Hematopoietic multipotent progenitor cell treated with erythropoietin and hydrocortisone succinate and interleukin-3 and kit ligand, for 4 days (in vitro differentiated cells): ENCODE results near the gene ACP7.
"Not testable (repeated sequence)": the region's sequence is repeated elsewhere in the genome, so short reads cannot be mapped to it uniquely, and the experiment has no call there.

Experiments used
- DNase-seq: peaks from one replicate; pipeline ENCODE4 v3.0.0-alpha.2; 2015

ACP7 gene

DNA sequence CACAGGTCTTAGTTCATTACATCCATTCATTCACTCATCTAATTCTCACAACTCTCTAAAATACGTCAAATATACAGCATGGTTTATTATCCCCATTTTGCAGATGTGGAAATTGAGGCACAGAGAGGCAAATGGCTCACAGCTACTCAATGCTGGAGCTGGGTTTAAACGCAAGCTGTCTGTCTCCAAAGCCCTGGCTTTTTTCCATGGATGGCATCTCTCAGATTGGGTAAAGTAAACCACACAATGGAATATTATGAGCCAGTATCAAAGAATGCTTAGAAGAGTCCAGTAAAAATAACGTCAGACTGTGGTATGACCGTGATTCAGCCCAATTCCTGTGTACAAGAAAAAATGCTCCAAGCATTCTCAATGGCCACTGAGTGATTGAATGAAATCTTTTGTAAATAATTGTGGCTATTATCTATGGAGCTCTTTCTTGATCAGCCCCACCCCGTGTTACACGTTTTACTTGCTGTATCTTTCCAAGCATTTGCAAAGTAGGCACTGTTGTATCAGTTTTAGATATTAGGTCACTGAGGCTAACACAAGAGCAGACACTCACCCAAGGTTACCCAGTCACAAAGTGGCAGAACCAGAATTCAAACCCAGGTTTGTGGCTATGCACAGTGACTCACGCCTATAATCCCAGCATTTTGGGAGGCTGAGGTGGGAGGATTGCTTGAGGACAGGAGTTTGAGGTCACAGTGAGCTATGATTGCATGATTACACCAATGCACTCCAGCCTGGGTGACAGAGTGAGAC, 5.5 kb upstream of the ACP7 start:
- no peak for DNase-seq

DNA sequence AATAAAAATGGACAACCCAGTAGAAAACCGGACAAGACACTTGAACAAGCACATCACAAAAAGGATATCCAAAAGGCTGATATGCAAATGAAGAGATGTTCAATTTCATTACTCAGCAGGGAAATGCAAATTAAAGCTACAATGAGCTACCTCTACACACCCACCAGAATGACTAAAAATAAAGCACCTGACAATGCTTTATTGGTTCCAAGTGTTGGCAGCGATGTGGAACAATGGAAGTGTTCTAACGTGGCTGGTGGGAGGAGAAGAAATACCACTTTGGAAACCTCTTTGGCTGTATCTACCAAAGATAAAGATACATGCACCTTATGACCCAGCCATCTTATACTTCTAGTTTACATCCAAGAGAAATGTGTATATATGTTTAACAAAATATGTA, 3.7 kb upstream of the ACP7 start:
- no peak for DNase-seq

DNA sequence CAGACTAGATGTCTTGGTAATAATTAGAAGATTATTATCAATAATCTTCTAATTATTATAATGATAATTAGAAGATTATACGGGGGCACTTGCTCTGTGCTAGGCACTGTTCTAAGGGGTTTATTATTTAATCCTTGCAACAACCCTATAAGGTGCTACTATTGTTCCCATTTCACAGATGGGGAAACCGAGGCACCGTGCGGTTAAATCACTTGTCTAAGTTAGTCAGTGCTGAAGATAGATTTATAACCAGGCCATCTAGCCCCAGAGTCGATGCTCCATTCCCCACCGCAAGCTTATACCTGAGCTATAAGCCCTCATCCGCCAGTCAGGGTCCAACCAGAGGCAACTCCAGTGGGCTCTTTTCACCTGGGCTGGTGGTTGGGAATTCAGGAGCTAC, 2.0 kb upstream of the ACP7 start:
- no peak for DNase-seq

DNA sequence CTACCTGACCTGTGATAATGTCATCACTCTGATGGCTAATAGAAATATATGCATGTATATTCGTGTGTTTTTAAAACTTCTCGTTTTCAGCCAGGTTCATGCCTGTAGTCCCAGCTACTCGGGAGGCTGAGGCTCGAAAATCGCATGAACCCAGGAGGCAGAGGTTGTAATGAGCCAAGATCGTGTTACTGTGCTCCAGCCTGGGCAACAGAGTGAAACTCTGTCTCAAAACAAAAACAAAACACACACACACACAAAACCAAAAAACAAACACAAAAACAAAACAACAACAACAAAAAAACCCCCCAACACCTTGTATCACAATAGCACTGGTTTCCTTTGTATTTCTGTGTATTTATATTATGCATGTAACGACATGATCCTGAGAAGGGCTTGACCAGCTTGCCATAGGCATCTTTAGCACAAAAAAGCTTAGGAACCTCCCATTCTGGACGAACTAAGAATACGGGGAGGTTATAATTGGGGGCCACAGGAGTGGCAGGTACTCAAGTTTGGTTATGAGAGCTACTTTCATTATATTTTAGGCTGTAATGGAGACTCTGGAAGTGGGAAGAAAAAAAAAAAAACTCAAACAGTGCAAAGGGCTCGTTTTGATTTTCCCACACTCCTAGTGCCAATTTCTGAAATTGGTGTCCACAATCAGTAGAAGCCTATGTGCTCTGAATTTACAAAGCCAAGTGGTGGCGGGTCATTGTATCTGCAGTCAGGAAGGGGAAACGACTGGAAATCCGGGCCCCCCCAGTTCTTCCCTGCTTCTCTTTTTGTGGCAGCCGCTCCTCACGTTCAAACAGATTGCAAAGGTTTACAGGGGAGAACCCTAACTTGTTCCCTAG, 1.2 kb upstream of the ACP7 start:
- DNase-seq, result peak; percentile 28

DNA sequence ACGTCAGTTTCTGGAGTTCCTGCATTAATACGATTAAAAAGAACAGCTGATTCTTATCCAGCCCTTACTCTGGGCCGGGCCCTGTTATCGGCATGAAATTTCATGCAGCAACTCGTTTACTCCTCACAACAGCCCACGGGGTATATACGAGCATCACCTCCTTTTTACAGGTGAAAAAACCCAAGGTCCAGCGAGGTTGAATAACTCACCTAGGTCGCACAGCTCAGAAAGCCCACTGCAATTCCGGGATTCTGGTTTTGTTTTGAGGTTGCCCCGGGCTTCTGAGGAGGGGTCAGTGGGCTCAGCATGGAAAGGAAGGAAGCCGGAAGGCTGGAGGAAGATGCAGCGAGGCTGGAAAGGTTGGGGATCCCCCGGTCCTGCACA, 577 bp upstream of the ACP7 start:
- no peak for DNase-seq

DNA sequence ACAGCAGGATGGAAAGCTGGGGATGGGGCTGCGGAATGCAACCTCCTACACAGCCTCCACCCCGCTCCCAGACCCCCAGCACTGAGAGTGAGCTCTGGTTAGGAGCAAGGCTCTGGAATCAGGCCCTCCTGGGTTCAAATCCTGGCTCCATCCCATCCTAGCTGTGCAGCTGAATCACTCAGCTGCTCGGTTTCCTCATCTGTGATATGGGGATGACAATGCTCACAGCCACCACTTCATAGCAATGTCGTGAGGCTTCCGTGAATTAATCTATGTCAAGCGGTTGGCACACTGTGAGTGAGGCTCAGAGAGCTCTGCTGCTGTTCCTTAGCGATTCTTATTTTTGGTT, 538 bp downstream of the ACP7 start:
- DNase-seq, result no peak

DNA sequence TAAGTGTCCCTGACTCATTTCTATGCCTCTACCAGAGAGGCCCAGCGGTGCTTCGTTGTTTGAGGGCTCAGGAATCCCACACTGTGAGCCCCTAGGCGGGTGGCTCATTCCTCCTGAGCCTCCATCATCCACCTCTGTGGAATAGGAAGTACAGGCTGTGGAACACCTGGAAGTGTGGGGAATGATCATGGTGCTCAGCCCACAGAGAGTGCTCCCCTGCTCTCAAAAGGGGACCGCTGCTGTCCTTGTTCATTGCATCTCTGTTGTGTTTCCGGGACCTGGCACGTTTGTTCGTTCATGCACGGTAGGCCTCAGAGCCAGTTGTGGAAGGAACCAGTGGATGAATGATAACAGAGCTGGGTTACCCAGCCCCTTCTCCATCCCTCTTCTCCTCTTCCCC, 1.2 kb downstream of the ACP7 start:
- no peak for DNase-seq

DNA sequence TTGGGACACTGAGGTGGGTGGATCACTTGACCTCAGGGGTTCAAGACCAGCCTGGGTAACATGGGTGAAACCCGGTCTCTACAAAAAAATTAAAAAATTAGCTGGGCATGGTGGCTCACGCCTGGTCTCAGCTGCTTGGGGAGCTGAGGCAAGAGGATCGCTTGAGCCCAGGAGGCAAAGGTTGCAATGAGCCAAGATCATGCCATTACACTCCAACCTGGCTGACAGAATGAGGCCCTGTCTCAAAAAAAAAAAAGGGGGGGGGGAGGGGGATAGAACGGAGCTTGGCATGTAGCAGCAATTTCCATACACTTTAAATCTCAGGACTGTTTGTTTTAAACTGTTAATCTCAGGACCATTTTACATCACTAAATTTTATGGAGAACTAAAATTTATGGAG, 2.2 kb downstream of the ACP7 start:
- DNase-seq, result no peak

DNA sequence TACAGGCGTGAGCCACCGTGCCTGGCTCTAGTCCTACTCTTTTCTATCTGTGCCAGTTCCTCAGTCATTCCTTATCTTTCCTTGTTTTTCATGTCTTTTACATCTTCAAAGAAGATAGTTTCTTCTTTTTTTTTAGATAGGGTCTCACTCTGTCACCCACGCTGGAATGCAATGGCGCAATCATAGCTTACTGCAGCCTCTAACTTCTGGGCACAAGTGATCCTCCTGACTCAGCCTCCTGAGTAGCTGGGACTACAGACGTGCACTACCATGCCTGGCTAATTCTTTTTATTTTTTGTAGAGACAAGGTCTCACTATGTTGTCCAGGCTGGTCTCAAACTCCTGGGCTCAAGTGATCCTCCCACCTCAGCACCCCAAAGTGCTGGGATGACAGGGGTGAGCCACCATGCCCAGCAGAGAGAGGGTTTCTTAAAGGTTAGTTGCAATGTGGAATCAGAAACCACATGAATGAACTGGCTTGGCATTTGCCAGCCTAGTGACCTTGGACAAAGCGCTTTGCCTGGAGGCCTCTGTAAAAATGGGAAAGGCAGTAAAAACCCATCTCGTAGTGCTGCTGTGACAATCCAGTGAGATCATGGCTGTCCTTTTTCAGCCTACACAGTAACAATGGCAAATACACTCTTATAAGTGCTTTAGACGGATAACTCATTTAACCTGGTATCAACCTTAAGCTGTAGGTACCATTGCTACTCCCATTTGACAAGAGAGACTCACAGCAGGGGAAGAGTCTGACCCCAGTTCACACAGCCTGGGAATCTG, 3.9 kb downstream of the ACP7 start:
- DNase-seq, result no peak

DNA sequence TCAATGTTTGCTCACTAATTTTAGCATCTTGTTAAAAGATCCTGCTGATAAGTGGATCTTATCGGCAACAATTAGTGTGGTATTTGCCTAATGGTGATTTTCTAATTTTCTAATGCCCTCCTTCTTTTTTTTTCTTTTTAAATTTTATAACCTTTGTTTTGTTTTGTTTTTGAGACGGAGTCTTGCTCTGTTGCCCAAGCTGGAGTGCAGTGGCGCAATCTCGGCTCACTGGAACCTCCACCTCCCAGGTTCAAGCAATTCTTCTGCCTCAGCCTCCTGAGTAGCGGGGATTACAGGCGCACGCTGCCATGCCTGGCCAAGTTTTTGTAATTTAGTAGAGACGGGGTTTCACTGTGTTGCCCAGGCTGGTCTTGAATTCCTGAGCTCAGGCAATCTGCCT, 5.8 kb downstream of the ACP7 start:
- DNase-seq, result not testable (repeated sequence)

DNA sequence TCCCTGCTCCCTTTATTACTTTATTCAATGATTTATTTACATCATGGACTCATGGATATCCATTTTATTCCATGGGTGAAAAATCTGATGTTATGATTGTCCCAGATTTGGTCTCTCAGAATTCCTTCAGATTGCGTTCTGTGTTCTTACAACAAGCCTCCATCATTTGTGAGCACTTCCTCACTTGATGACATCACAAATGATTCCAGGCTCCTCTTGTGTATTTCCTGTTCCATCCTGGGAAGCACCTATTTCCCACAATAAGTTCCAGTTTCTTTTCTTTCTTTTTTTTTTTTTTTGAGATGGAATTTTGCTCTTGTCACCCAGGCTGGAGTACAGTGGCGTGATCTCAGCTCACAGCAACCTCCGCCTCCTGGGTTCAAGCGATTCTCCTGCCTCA, 6.7 kb downstream of the ACP7 start:
- DNase-seq, result no peak

DNA sequence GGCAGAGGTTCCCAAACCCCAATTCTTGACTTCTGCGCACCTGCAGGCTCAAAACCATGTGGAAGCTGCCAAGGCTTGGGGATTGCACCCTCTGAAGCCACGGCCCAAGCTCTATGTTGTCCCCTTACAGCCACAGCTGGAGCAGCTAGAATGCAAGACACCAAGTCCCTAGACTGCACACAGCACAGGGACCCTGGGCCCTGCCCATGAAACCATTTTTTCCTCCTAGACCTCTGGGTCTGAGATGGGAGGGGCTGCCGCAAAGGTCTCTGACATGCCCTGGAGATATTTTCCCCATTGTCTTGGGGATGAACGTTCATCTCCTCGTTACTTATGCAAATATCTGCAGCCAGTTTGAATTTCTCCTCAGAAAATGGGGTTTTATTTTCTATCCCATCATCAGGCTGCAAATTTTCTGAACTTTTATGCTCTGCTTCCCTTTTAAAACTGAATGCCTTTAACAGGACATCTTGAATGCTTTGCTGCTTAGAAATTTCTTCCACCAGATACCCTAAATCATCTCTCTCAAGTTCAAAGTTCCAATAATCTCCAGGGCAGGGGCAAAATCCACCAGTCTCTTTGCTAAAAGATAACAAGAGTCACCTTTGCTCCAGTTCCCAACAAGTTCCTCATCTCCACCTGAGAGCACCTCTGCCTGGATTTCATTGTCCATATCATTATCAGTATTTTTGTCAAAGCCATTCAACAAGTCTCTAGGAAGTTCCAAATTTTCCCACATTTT, 11.8 kb downstream of the ACP7 start:
- DNase-seq, result not testable (repeated sequence)

DNA sequence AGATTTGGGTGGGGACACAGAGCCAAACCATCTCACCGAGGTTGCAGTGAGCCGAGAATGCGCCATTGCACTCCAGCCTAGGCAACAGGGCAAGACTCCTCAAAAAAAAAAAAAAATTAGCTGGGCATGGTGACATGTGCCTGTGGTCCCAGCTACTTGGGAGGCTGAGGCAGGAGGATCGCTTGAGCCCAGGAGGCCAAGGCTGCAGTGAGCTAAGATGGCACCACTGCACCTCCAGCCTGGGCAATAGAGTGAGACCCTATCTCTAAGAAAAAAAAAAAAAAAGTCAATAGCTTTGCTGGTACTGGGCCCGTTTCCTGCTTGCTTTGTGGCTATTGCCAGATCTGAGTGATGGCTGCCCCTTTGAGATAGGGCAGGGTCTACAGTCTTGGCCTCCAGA, 13.1 kb downstream of the ACP7 start:
- DNase-seq, result no peak

DNA sequence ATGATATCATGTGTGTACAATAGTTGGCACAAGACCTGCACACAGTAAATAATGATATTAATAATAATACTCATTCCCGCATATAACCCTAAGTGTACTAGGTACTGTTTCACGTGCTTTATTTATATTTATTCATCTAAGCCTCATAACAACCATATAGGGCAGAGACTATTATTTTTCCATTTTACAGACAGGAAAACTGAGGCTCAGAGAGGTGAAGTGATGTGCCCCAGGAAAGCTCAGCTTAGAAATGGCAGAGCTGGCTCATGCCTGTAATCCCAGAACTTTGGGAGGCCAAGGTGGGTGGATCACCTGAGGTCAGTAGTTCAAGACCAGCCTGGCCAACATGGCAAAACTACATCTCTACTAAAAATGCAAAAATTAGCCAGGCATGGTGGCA, 13.6 kb downstream of the ACP7 start:
- DNase-seq, result no peak

DNA sequence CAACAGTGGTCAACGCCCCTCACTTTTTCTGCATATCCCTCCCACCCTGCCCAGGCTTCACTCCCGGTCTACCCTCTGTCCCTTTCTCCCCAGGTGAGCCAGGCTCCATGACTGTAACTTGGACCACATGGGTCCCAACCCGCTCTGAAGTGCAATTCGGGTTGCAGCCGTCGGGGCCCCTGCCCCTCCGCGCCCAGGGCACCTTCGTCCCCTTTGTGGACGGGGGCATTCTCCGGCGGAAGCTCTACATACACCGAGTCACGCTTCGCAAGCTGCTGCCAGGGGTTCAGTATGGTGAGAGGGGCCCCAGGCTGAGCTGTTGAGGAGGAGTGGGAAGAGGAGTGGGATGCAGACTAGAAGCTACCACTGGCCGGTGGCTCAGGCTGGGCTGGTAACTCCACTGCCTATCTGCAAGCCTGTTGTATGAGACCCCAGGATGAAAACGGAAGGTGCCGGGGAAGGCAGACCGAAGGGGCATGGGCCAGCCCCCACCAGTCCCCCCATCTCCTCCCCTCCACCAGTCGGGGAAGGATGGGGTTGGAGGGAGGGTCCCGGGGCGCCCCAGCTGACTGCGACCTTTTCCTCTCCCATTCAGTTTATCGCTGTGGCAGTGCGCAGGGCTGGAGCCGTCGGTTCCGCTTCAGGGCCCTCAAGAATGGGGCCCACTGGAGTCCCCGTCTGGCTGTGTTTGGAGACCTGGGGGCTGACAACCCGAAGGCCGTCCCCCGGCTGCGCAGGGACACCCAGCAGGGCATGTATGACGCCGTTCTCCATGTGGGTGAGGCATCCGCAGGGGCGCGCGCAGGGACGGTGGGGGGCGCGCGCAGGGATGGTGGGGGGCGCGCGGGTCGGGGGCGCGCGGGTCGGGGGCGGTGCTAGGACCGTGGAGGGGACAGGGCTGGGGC, 14.4 kb downstream of the ACP7 start:
- DNase-seq, result no peak

DNA sequence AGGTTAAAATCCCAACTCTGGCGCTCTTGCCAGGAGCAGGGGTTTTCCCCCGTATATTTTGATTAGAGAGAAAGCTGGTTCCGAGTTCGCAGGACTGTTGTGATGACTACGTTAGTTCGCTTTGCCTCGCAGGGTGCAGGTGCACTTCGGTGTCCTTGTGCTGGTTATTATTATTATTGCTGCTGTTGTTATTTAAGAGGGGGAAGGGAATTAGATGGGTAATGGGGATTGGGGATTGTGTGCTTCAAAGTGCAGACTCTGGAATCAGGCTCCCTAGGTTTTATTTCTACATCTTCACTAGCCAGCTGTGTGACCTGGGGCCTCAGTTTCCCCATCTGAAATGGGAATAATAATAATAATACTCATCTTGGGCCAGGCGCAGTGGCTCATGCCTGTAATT, 15.2 kb downstream of the ACP7 start:
- no peak for DNase-seq

DNA sequence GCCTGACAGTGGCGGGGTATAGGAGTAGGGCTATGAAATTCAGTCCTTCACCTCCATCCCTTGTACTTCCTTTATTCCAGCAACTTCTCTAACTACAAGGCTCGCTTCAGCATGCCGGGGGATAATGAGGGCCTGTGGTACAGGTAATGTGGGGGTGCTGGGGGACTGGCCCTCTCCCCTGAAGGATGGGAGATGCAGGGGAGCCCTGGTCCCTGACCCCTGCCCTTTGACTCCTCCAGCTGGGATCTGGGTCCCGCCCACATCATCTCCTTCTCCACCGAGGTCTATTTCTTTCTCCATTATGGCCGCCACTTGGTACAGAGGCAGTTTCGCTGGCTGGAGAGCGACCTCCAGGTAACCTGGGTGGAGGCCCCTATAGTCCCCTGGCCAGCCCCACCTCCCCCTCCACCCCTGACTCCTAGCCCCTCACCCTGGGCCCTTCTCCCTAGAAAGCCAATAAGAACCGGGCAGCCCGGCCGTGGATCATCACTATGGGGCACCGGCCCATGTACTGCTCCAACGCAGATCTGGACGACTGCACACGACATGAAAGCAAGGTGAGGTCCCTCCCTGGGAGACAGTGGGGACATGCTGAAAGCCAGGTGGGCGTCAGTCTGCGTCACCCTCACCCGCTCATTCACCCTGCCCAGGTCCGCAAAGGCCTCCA, 16.5 kb downstream of the ACP7 start:
- no peak for DNase-seq

DNA sequence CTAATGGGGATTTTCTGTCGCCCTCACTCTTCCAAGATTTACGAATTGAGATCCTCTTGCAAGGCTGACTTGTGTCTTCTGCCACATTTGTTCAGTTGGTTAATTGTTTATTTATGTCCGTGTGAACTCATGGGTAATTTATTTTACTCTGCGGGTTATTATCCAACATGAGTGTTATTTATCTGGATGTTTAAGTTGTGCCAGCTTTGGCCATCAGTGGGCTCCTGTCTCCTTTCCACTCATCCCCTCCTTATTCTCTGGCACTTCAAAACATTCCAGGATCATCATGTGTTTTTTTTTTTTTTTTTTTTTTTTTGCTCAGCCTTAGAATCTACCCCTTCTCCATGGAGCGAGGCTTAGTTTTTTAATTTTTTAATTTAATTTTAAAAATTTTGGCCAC, 19.0 kb downstream of the ACP7 start:
- DNase-seq, result no peak

DNA sequence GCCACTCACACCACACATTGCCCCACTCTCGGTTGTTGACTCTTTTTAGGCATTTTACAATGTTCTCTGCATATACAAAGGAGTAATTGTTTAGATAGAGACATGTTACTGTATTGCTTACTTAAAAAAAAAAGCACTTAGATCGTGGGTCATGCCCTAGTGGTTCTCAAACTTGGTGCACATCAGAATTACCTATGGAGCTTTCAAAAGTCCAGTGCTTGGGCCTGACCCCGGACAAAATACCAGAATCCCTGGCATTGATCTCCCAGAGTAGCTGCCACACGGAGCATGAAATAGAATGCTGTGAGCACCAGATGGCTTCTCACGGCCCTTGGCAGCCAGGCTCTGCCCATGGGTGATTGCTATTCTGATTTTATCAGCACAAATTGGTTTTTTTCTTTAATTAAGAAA, 20.0 kb downstream of the ACP7 start:
- no peak for DNase-seq

DNA sequence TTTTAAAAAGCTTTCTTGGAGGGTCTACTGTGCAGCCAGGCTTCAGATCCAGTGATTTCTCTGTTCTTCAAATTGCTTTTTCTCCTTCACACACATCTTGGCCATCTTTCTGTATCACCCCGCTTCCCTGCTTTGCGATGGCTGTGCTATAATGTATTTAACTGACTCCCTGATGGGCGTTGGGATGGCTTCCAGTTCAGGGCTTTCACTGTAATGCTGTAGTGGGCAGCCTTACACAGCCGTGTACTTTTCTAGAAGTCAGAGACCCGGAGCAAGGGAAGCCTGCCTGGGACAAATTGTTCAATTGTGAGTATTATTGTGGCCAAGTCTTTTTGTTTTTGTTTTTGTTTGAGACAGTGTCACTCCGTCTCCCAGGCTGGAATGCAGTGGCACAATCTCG, 22.0 kb downstream of the ACP7 start:
- no peak for DNase-seq

DNA sequence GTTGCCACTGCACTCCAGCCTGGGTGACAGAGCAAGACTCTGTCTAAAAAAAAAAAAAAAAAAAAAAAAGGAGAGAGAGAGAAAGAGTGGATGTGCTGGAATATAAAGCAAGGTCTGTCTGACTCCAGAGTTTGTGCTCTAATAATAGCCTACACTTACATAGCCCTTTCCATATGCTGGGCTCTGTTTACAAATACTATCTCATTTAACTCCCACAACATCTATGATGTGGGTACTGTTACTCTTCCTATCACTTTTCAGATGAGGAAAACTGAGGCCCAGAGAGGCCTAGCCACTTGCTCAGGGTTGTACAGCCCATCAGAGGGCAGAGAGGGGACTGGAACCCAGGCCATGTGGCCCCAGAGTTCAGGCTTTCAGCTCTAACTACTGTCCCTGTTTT, 25.5 kb downstream of the ACP7 start:
- DNase-seq, result no peak
